Measurements from ENCODE around the gene RSPO1.
A peak's percentile ranks its signal among the peaks of the same experiment; 100 is the strongest.

Gene RSPO1

GRCh38 chr1:37634992-37635902, 555 bp upstream of the RSPO1 start:
- peak overlapping the region; percentile 21 for H3K4me3 ChIP-seq (ENCODE audit: low read depth, low read length)
- no peak for DNase-seq (ENCODE audit: low read depth)
- in situ Hi-C loops (cut with HindIII; ENCODE audit: low sequenced_read_pairs): no loop called here
- TF ChIP-seq CTCF (IDR thresholded peaks at IDR 0.05; ENCODE audit: low read depth, low read length, missing control alignments): no peak

- in situ Hi-C loops (cut with HindIII; ENCODE audit: low sequenced_read_pairs): no loop called here
Observed at GRCh38 chr1:37633938-37634243, 801 bp downstream of the RSPO1 start.

GRCh38 chr1:37633040-37633937, 1.4 kb downstream of the RSPO1 start:
- TF ChIP-seq CTCF (IDR thresholded peaks at IDR 0.05; ENCODE audit: low read depth, low read length, missing control alignments): no peak
- in situ Hi-C loops (cut with HindIII; ENCODE audit: low sequenced_read_pairs): no loop called here
- DNase-seq (ENCODE audit: low read depth): no peak
- no peak overlapping the region for H3K4me3 ChIP-seq (ENCODE audit: low read depth, low read length)

More at GRCh38 chr1:37633938-37634243, 801 bp downstream of the RSPO1 start:
- no peak overlapping the region for H3K4me3 ChIP-seq (ENCODE audit: low read depth, low read length)
- no peak for TF ChIP-seq CTCF (IDR thresholded peaks at IDR 0.05; ENCODE audit: low read depth, low read length, missing control alignments)
- no peak for DNase-seq (ENCODE audit: low read depth)

GRCh38 chr1:37631036-37631435, 3.7 kb downstream of the RSPO1 start:
- no peak for DNase-seq (ENCODE audit: low read depth)
- no peak for TF ChIP-seq CTCF (IDR thresholded peaks at IDR 0.05; ENCODE audit: low read depth, low read length, missing control alignments)
- in situ Hi-C loops (cut with HindIII; ENCODE audit: low sequenced_read_pairs): no loop called here
- H3K4me3 ChIP-seq (ENCODE audit: low read depth, low read length): no peak overlapping the region

GRCh38 chr1:37630426-37631028, 4.2 kb downstream of the RSPO1 start:
- TF ChIP-seq CTCF (IDR thresholded peaks at IDR 0.05; ENCODE audit: low read depth, low read length, missing control alignments): no peak
- in situ Hi-C loops (cut with HindIII; ENCODE audit: low sequenced_read_pairs): no loop called here
- DNase-seq (ENCODE audit: low read depth): no peak
- no peak overlapping the region for H3K4me3 ChIP-seq (ENCODE audit: low read depth, low read length)

- DNase-seq (ENCODE audit: low read depth): no peak
- TF ChIP-seq CTCF (IDR thresholded peaks at IDR 0.05; ENCODE audit: low read depth, low read length, missing control alignments): no peak
- no peak overlapping the region for H3K4me3 ChIP-seq (ENCODE audit: low read depth, low read length)
- in situ Hi-C loops (cut with HindIII; ENCODE audit: low sequenced_read_pairs): no loop called here
Observed at GRCh38 chr1:37629726-37630425, 4.8 kb downstream of the RSPO1 start.
